ENCODE results near the gene KCNAB1. TPM values are rescaled to one million over a fixed set of nuclear protein-coding genes. Genes with fewer than 3 reads are reported as not detected.

Gene KCNAB1
- total and polyA plus RNA-seq, 2 donors (not counting 3 experiments of a cell fraction or from before 2014, with no cell fraction given), result 0.21 TPM; not detected in 1

- ChIA-PET CTCF (interaction anchor here (1.0 to 12.3 kb wide), 7 partner anchors 33 to 624 kb away, joined by 3 to 267 read pairs (median 7); no protein-coding TSS in a partner anchor), POLR2A (no interaction called here)
- DNase-seq (ENCODE audit: low read depth, low spot score), result no peak
- Histone ChIP-seq H3K4me2 (ENCODE audit: insufficient read depth, low read length) (no peak overlapping the region), H4K20me1 (replicated peaks; ENCODE audit: control insufficient read depth, extremely low read depth, insufficient read depth, low read length) (no peaks in the 10 kb centered on the region), H3K9me3 (replicated peaks; ENCODE audit: control insufficient read depth, insufficient read depth, low read length) (no peaks in the 10 kb centered on the region), H3K27ac (ENCODE audit: insufficient read depth, low read depth, low read length) (no peak overlapping the region), H3K4me1 (ENCODE audit: control insufficient read depth, extremely low read depth, insufficient read depth, low read length) (peaks cover 3% of the 10 kb centered on the region), H3K79me2 (ENCODE audit: control insufficient read depth, insufficient read depth, low read length) (no peaks in the 10 kb centered on the region), H3K27me3 (ENCODE audit: control insufficient read depth in 2 of 2, insufficient read depth in 2 of 2, low read length in 2 of 2) (peaks cover 0 to 2% of the 10 kb centered on the region in 2 experiments), H3K36me3 (ENCODE audit: control insufficient read depth in 2 of 2, extremely low read depth in 1 of 2, insufficient read depth in 2 of 2, low read length in 2 of 2) (no peaks in the 10 kb centered on the region), H3K9ac (replicated peaks; ENCODE audit: extremely low read depth, insufficient read depth, low read length) (no peak overlapping the region), H2AFZ (ENCODE audit: low read depth, low read length) (no peak overlapping the region), H3K9me1 (replicated peaks; ENCODE audit: control insufficient read depth, extremely low read depth, insufficient read depth, low read length) (no peaks in the 10 kb centered on the region), H3K4me3 (replicated peaks in 1 of 3; ENCODE audit: insufficient read depth in 1 of 3, low read depth in 1 of 3, low read length in 3 of 3) (no peak overlapping the region)
- TF ChIP-seq MAX (IDR thresholded peaks at IDR 0.05; ENCODE audit: insufficient read depth, insufficient read length), result no peak
- TF ChIP-seq POLR2A (IDR thresholded peaks at IDR 0.05; ENCODE audit: low read depth, low read length), result no peak
- no peak for TF ChIP-seq POLR2AphosphoS5 (IDR thresholded peaks at IDR 0.05; ENCODE audit: insufficient read depth, low read depth, low read length)
- no peak for TF ChIP-seq MYC (IDR thresholded peaks at IDR 0.05; ENCODE audit: low read depth, low read length)
- TF ChIP-seq FOS (IDR thresholded peaks at IDR 0.05; ENCODE audit: borderline replicate concordance, insufficient read depth, low read length), result peak; percentile 9
- no peak for TF ChIP-seq JUN (IDR thresholded peaks at IDR 0.05; ENCODE audit: borderline replicate concordance, insufficient read depth, insufficient read length, low read depth)
- no peak for TF ChIP-seq GATA2 (IDR thresholded peaks at IDR 0.05; ENCODE audit: insufficient read depth, insufficient read length, low read depth, low read length)
- dilution Hi-C loops (cut with MboI; ENCODE audit: extremely low pct_ligation_motif_present, low sequenced_read_pairs), result loop anchor here (25.0 kb wide), 1 partner anchor 351 kb away; no protein-coding TSS in a partner anchor
- no peak for FAIRE-seq
- no TSS peak for BruUV-seq (replicated peaks)
- intact Hi-C loops (cut with micrococcal nuclease), result no loop called here
These were observed 393.2 kb downstream of the KCNAB1 start for GRCh38 chr3:156513619-156514018.

- Histone ChIP-seq H3K9me1 (replicated peaks; ENCODE audit: control insufficient read depth, extremely low read depth, insufficient read depth, low read length) (no peaks in the 10 kb centered on the region), H2AFZ (ENCODE audit: low read depth, low read length) (no peak overlapping the region), H3K9me3 (replicated peaks; ENCODE audit: control insufficient read depth, insufficient read depth, low read length) (no peaks in the 10 kb centered on the region), H4K20me1 (replicated peaks; ENCODE audit: control insufficient read depth, extremely low read depth, insufficient read depth, low read length) (no peaks in the 10 kb centered on the region), H3K36me3 (ENCODE audit: control insufficient read depth in 2 of 2, extremely low read depth in 1 of 2, insufficient read depth in 2 of 2, low read length in 2 of 2) (no peaks in the 10 kb centered on the region), H3K4me2 (ENCODE audit: insufficient read depth, low read length) (no peak overlapping the region), H3K79me2 (ENCODE audit: control insufficient read depth, insufficient read depth, low read length) (no peaks in the 10 kb centered on the region), H3K4me3 (replicated peaks in 1 of 3; ENCODE audit: insufficient read depth in 1 of 3, low read depth in 1 of 3, low read length in 3 of 3) (no peak overlapping the region), H3K9ac (replicated peaks; ENCODE audit: extremely low read depth, insufficient read depth, low read length) (no peak overlapping the region), H3K27ac (ENCODE audit: insufficient read depth, low read depth, low read length) (no peak overlapping the region), H3K27me3 (ENCODE audit: control insufficient read depth in 2 of 2, insufficient read depth in 2 of 2, low read length in 2 of 2) (peaks cover 3 to 10% of the 10 kb centered on the region in 2 experiments), H3K4me1 (ENCODE audit: control insufficient read depth, extremely low read depth, insufficient read depth, low read length) (peaks cover 3% of the 10 kb centered on the region)
- ChIA-PET CTCF (interaction anchor here (1.0 to 2.3 kb wide), 7 partner anchors 9 to 366 kb away, joined by 3 to 7 read pairs (median 5); no protein-coding TSS in a partner anchor), POLR2A (no interaction called here)
- DNase-seq (ENCODE audit: low read depth, low spot score) (no peak), FAIRE-seq (no peak)
- dilution Hi-C loops (cut with MboI; ENCODE audit: extremely low pct_ligation_motif_present, low sequenced_read_pairs) (loop anchor here (25.0 kb wide), 1 partner anchor 354 kb away; no protein-coding TSS in a partner anchor), intact Hi-C loops (cut with micrococcal nuclease) (no loop called here)
- TF ChIP-seq JUN (IDR thresholded peaks at IDR 0.05; ENCODE audit: borderline replicate concordance, insufficient read depth, insufficient read length, low read depth) (no peak), EZH2 (IDR thresholded peaks at IDR 0.05; ENCODE audit: borderline replicate concordance, low read depth, low read length, severe bottlenecking) (no peak), POLR2AphosphoS5 (IDR thresholded peaks at IDR 0.05; ENCODE audit: insufficient read depth, low read depth, low read length) (no peak), MAX (IDR thresholded peaks at IDR 0.05; ENCODE audit: insufficient read depth, insufficient read length) (no peak), GATA2 (IDR thresholded peaks at IDR 0.05; ENCODE audit: insufficient read depth, insufficient read length, low read depth, low read length) (no peak), MYC (IDR thresholded peaks at IDR 0.05; ENCODE audit: low read depth, low read length) (no peak)
- BruUV-seq (replicated peaks), result no TSS peak
These were observed 395.9 kb downstream of the KCNAB1 start for GRCh38 chr3:156516284-156516683.

Data from endothelial cell of umbilical vein (primary cell).